GM13976 (cell line): ENCODE results near the gene TMEM94.

Experiments
- DNase-seq: peaks from one replicate; pipeline ENCODE4 v3.0.0; 2012; ENCODE audit warnings: low spot score
- CTCF ChIP-seq: IDR thresholded peaks from 2 replicates; pipeline ENCODE4 v1.5.1; 2012; ENCODE audit warnings: borderline replicate concordance, mild to moderate bottlenecking; ENCODE audit not compliant: insufficient read depth; ENCODE audit errors: extremely low read depth, missing control alignments, control extremely low read depth
- in situ Hi-C: fragments of 300-500 bp; cut with MboI; formaldehyde crosslinking; loops from one replicate; pipeline ENCODE4 v1.12.0; 2022; ENCODE audit warnings: low sequenced_read_pairs, mixed read lengths, inconsistent platforms; ENCODE audit not compliant: unreplicated experiment

The TMEM94 gene

GRCh38 chr17:75514919-75515495, 58.6 kb downstream of the TMEM94 start:
- no peak for DNase-seq
- in situ Hi-C loops = no loop called here
- TF ChIP-seq CTCF = no peak

GRCh38 chr17:75515496-75516254, 59.2 kb downstream of the TMEM94 start, which contains the start of gene CASKIN2:
CASKIN2 (minus strand) TSS chr17:75515537; CDS start chr17:75513804, 1,733 bp downstream.
- peak; percentile 93 for TF ChIP-seq CTCF
- in situ Hi-C loops = no loop called here
- DNase-seq = peak; percentile 95

- DNase-seq = peak; percentile 99
- TF ChIP-seq CTCF = no peak
- in situ Hi-C loops = no loop called here
Measured at GRCh38 chr17:75516255-75516618, 59.8 kb downstream of the TMEM94 start, which contains the start of gene TSEN54. TSEN54 (plus strand) TSS chr17:75516528; CDS start chr17:75516561, 33 bp downstream.

- in situ Hi-C loops = no loop called here
- TF ChIP-seq CTCF = no peak
- DNase-seq = no peak
Measured at GRCh38 chr17:75516619-75517296, 60.3 kb downstream of the TMEM94 start.

- TF ChIP-seq CTCF = no peak
- in situ Hi-C loops = no loop called here
- no peak for DNase-seq
Measured at GRCh38 chr17:75517297-75517865, 60.9 kb downstream of the TMEM94 start.

GRCh38 chr17:75518201-75518600, 61.8 kb downstream of the TMEM94 start:
- in situ Hi-C loops = no loop called here
- peak; percentile 68 for DNase-seq
- no peak for TF ChIP-seq CTCF
